IPS DF 6.9 (cell line): ENCODE data around the gene SMG6.

Experiments used
- DNase-seq: peaks from one replicate; pipeline ENCODE4 v3.0.0-alpha.2; 2013; ENCODE audit warnings: low read depth, low spot score
- H3K27ac ChIP-seq: one replicate; pipeline ENCODE4 v1.5.1; 2013; ENCODE audit warnings: low read length, control low read depth
- H3K27me3 ChIP-seq: 2 replicates; pipeline ENCODE4 v1.6.1; 2013; ENCODE audit warnings: mild to moderate bottlenecking, low read length; ENCODE audit not compliant: control insufficient read depth, insufficient read depth
- H3K36me3 ChIP-seq: 2 replicates; pipeline ENCODE4 v1.6.1; 2013; ENCODE audit warnings: low read length; ENCODE audit not compliant: control insufficient read depth, insufficient read depth
- H3K4me1 ChIP-seq: 2 replicates; pipeline ENCODE4 v1.6.1; 2013; ENCODE audit warnings: low read length; ENCODE audit not compliant: control insufficient read depth, insufficient read depth
- H3K4me3 ChIP-seq: 2 replicates; pipeline ENCODE4 v1.5.1; 2013; ENCODE audit warnings: mild to moderate bottlenecking, low read length
- H3K9me3 ChIP-seq: 2 replicates; pipeline ENCODE4 v1.6.1; 2013; ENCODE audit warnings: low read length, inconsistent platforms; ENCODE audit not compliant: control insufficient read depth, insufficient read depth
- WGBS: extraction: QIAGEN DNeasy Blood & Tissue Kit; methylation state at CpG from one replicate; pipeline ENCODE4 v1.1.7; 2013; ENCODE audit warnings: mixed read lengths, missing lambda C conversion rate; ENCODE audit not compliant: insufficient read length, insufficient coverage; 5-methylcytosine and 5-hydroxymethylcytosine counted together

The SMG6 gene

GRCh38 chr17:2056206-2057174 lies 247.1 kb downstream of the SMG6 start:
- H3K4me1 ChIP-seq: peaks cover 11% of the 10 kb centered on the region
- no peak overlapping the region; the same call in 1 of the 2 replicates for H3K4me3 ChIP-seq
- H3K36me3 ChIP-seq: no peaks in the 10 kb centered on the region; the same call in 1 of the 2 replicates
- H3K27me3 ChIP-seq: peaks cover 53% of the 10 kb centered on the region
- H3K9me3 ChIP-seq: no peaks in the 10 kb centered on the region
- DNase-seq: no peak
- no peak overlapping the region for H3K27ac ChIP-seq
- no CpG with 5 or more reads among the region's 85 CpGs for WGBS

- no peaks in the 10 kb centered on the region; the same call in 1 of the 2 replicates for H3K36me3 ChIP-seq
- H3K4me3 ChIP-seq: peak overlapping the region; percentile 15; the same call in 1 of the 2 replicates
- H3K9me3 ChIP-seq: no peaks in the 10 kb centered on the region
- no peak for DNase-seq
- peaks cover 60% of the 10 kb centered on the region for H3K27me3 ChIP-seq
- no peak overlapping the region for H3K27ac ChIP-seq
- no CpG with 5 or more reads among the region's 113 CpGs for WGBS
- peaks cover 13% of the 10 kb centered on the region for H3K4me1 ChIP-seq
Observed at GRCh38 chr17:2055292-2056205, 248.0 kb downstream of the SMG6 start.

- H3K4me1 ChIP-seq: peaks cover 14% of the 10 kb centered on the region
- DNase-seq: no peak
- no peak within 1 kb of the TSS for H3K27ac ChIP-seq
Observed at GRCh38 chr17:2054512-2055291, 248.9 kb downstream of the SMG6 start, which contains the start of gene HIC1. HIC1 (plus strand) TSS chr17:2055103; CDS start chr17:2056691, 1,588 bp downstream.

GRCh38 chr17:2054262-2054511 lies 249.4 kb downstream of the SMG6 start:
- Histone ChIP-seq H3K4me1 (peaks cover 14% of the 10 kb centered on the region), H3K9me3 (no peaks in the 10 kb centered on the region), H3K27ac (no peak overlapping the region), H3K36me3 (no peaks in the 10 kb centered on the region; the same call in 1 of the 2 replicates), H3K27me3 (peaks cover 64% of the 10 kb centered on the region), H3K4me3 (peak overlapping the region; percentile 36; the same call in 1 of the 2 replicates)
- WGBS: no CpG with 5 or more reads among the region's 16 CpGs
- no peak for DNase-seq

More at GRCh38 chr17:2054512-2055291, 248.9 kb downstream of the SMG6 start, which contains the start of gene HIC1:
- Histone ChIP-seq H3K27me3 (peaks cover 60% of the 10 kb centered on the region), H3K4me3 (peak within 1 kb of the TSS; percentile 36; the same call in 1 of the 2 replicates), H3K9me3 (no peaks in the 10 kb centered on the region), H3K36me3 (no peaks in the 10 kb centered on the region; the same call in 1 of the 2 replicates)
- WGBS: no CpG with 5 or more reads among the region's 72 CpGs

- no peaks in the 10 kb centered on the region; the same call in 1 of the 2 replicates for H3K36me3 ChIP-seq
- H3K27me3 ChIP-seq: peaks cover 69% of the 10 kb centered on the region
- H3K27ac ChIP-seq: no peak overlapping the region
- WGBS: no CpG with 5 or more reads among the region's 84 CpGs
- H3K4me3 ChIP-seq: peak overlapping the region; percentile 36; the same call in 1 of the 2 replicates
- DNase-seq: no peak
- H3K4me1 ChIP-seq: peaks cover 14% of the 10 kb centered on the region
- no peaks in the 10 kb centered on the region for H3K9me3 ChIP-seq
Observed at GRCh38 chr17:2053380-2054261, 250.0 kb downstream of the SMG6 start.

GRCh38 chr17:2051933-2052559 lies 251.5 kb downstream of the SMG6 start:
- WGBS: no CpG with 5 or more reads among the region's 14 CpGs
- H3K4me3 ChIP-seq: no peak overlapping the region
- no peak for DNase-seq
- no peaks in the 10 kb centered on the region for H3K9me3 ChIP-seq
- H3K36me3 ChIP-seq: no peaks in the 10 kb centered on the region; the same call in 1 of the 2 replicates
- peaks cover 8% of the 10 kb centered on the region for H3K4me1 ChIP-seq
- H3K27me3 ChIP-seq: peaks cover 60% of the 10 kb centered on the region
- H3K27ac ChIP-seq: no peak overlapping the region

GRCh38 chr17:2051061-2051932 lies 252.3 kb downstream of the SMG6 start:
- H3K4me1 ChIP-seq: peaks cover 4% of the 10 kb centered on the region
- no peaks in the 10 kb centered on the region for H3K9me3 ChIP-seq
- WGBS: no CpG with 5 or more reads among the region's 81 CpGs
- no peaks in the 10 kb centered on the region; the same call in 1 of the 2 replicates for H3K36me3 ChIP-seq
- H3K27ac ChIP-seq: no peak overlapping the region
- DNase-seq: no peak
- H3K4me3 ChIP-seq: peak overlapping the region; percentile 15; the same call in 1 of the 2 replicates
- peaks cover 53% of the 10 kb centered on the region for H3K27me3 ChIP-seq

- H3K27me3 ChIP-seq: peaks cover 48% of the 10 kb centered on the region
- H3K27ac ChIP-seq: no peak overlapping the region
- H3K36me3 ChIP-seq: no peaks in the 10 kb centered on the region; the same call in 1 of the 2 replicates
- peaks cover 4% of the 10 kb centered on the region for H3K4me1 ChIP-seq
- DNase-seq: no peak
- no CpG with 5 or more reads among the region's 88 CpGs for WGBS
- peak overlapping the region; percentile 44 for H3K4me3 ChIP-seq
- no peaks in the 10 kb centered on the region for H3K9me3 ChIP-seq
Observed at GRCh38 chr17:2050300-2051060, 253.1 kb downstream of the SMG6 start.
